Activated CD8-positive, alpha-beta memory T cell treated with anti-CD3 and anti-CD28 coated beads, Interleukin-2, amount 50 U/mL, for 24 hours (primary cell): ENCODE data around the gene GBP3.
"Not testable (repeated sequence)": the region's sequence is repeated elsewhere in the genome, so short reads cannot be mapped to it uniquely, and the experiment has no call there.

Experiments used
- DNase-seq: peaks from one replicate; pipeline ENCODE4 v3.0.0-alpha.2; 2020; ENCODE audit errors: extremely low read depth

Gene GBP3

DNA sequence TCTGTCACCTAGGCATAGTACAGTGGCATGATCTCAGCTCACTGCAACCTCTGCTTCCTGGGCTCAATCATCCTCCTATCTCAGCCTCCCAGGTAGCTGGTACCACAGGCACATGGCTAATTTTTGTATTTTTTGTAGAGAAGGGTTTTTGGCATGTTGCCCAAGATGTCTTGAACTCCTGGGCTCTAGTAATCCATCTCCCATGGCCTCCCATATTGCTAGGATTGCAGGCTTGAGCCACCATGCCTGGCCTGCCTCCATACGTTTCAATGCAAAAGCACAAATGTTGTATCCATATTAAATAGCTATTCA lies 17.6 kb upstream of the GBP3 start:
- DNase-seq = no peak

DNA sequence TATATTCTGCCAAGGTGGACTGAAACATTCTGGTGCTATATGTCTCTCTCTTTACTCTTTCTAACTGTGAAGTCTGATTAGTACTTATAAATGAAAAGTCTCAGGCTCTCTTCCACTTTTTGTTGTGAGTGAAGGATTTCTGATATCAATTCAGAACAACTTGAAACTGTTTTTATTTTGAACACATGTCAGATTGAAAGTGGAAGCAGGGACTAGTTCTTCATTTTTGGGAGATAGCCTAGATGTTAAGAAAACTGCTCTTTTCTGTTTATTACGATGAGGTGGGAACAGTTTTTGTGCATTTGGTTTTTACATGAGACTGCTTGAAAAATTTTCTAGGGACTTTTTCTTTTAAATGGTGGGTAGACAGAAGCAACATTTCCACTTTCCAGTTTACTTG lies 14.5 kb upstream of the GBP3 start:
- DNase-seq = no peak

GRCh38 chr1:89035080-89035479 lies 12.4 kb upstream of the GBP3 start:
- no peak for DNase-seq

GRCh38 chr1:89034004-89034403 lies 11.3 kb upstream of the GBP3 start:
- DNase-seq = not testable (repeated sequence)

GRCh38 chr1:89029051-89029450 lies 6.4 kb upstream of the GBP3 start:
- not testable (repeated sequence) for DNase-seq

GRCh38 chr1:89025928-89026327 lies 3.3 kb upstream of the GBP3 start:
- no peak for DNase-seq

DNA sequence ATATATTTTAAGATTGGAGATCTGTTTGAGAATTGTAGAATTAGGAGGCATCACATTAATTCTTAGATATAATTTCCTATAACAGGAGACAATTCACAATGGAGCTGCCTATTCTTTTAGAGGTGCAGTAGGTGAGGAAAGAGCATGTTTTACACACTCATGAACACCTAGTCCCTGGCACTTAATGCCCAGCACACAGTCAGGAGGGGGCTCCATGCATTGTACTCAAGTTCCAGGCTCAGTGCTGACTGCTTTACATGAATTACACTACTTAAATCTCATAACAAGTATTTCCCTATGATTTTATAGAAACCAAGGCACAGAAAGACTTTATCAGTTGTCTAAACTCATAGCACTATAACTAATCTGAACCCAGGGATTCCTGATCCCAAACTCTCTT lies 360 bp upstream of the GBP3 start:
- DNase-seq = no peak

- not testable (repeated sequence) for DNase-seq
Observed at GRCh38 chr1:89018318-89018717, 4.3 kb downstream of the GBP3 start.

GRCh38 chr1:89008511-89008910 lies 14.2 kb downstream of the GBP3 start:
- DNase-seq = no peak

DNA sequence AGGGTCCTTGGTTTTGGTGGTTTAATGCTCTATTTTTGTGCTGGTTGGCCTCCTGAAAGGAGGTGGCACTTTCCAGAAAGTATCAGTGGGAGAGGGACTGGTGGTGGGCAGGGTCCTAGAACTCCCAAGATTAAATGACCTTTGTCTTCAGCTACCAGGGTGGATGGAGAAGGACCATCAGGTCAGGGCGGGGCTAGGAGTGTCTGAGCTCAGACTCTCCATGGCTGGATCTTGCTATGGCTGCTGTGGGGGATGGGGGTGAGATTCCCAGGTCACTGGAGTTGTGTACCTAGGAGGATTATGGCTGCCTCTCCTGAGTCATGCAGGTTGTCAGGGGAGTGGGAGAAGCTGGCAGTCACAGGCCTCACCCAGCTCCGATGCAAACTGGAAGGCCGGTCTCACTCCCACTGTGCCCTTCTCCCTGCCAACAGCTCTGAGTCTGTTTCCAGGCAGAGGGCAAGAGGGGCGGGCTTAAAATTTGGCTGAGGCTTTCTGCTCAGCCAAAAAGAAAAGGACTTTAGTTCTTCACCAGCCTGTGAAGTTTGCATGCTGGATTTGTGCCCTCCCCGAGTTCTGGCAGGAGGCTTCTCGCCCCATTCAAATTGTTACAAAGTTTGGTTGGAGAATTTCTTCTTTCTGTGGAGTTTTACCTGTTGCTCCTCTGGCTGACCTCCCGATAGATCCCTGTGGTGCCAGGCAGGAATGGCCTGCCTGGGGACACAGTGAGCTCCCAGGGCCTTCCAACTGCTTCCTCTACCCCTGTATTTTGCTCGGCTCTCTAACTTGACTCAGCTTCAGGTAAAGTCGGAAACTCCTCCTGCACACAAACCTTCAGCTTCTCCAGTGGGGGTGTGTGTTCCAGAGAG lies 17.1 kb downstream of the GBP3 start:
- DNase-seq = no peak

GRCh38 chr1:89002176-89002575 lies 20.5 kb downstream of the GBP3 start:
- DNase-seq = not testable (repeated sequence)

DNA sequence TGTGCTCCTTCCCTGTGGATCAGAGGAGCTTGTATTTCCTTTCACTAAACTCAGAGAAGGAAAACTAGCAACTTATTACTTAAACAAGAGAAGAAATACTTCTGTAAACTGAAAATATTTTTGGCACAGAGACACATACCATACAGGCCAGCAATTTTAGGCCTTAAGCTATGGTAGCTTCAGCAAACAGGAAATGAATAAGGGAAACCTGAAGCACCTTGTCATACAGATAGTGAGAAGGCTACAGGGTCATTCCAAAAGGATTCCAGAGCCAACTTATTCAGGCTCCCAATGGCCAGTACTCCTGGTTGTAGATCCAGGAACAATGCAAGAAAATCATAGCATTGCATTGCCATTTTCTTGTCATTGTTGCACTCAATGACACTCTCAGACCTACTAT lies 21.2 kb downstream of the GBP3 start:
- DNase-seq = no peak

- DNase-seq = no peak
Observed at GRCh38 chr1:88998716-88999115, 23.9 kb downstream of the GBP3 start.

DNA sequence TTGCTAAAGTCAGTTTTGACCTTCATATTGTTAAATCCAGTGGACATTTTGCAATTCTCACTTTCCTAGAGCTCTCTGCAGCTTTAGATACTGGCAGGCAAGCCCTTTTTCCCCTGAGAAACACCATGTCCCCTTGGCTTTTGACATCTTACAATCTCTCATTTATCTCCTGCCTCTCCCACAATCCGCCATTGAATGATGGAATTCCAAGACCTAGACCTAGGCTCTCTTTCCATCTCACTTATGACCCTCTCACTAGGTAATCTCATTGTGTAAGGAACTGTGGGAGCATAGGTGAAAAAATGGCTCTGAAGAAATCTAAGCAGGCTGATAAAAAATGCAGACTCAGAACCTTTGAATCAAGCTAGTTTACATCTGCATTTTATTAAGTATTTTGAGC lies 32.2 kb downstream of the GBP3 start:
- no peak for DNase-seq

DNA sequence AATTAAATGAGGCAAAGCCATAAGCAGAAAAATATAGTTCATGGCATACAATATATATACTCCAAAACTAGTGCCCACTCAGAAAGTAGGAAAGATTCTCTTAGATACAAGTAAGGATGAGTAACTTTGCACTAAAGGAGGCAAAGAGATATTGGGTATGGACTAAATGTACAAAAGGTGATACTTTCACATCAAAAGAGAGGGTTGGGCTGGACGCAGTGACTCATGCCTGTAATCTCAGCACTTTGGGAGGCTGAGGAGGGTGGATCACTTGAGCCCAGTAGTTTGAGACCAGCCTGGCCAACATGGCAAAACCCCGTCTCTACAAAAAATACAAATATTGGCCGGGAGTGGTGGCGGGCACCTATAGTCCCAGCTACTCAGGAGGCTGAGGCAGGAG lies 37.0 kb downstream of the GBP3 start:
- no peak for DNase-seq

- DNase-seq = no peak
Observed at GRCh38 chr1:88985032-88985431, 37.6 kb downstream of the GBP3 start.

- DNase-seq = no peak
Observed at GRCh38 chr1:88984569-88984968, 38.1 kb downstream of the GBP3 start.

- no peak for DNase-seq
Observed at GRCh38 chr1:88983791-88984559, 38.7 kb downstream of the GBP3 start.

GRCh38 chr1:88982055-88982454 lies 40.6 kb downstream of the GBP3 start:
- no peak for DNase-seq

DNA sequence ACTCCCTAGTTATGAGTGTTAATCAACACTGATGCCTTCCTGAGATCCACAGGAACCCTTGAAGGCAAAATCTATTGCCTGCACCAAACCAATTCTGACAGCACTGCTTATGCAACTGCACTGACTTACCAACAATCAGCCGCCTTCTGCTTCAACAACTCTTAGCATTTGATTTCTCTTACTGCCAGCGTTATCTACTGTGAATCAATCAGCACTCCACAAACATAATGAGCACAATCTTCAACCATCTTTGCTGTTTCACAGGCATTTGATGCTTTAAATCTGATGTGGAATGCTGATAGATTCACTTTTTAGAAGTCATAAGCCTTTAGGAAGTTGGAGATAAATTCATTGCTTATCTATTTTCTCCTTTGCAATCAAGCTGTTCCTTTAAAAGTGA lies 41.2 kb downstream of the GBP3 start:
- DNase-seq = not testable (repeated sequence)

DNA sequence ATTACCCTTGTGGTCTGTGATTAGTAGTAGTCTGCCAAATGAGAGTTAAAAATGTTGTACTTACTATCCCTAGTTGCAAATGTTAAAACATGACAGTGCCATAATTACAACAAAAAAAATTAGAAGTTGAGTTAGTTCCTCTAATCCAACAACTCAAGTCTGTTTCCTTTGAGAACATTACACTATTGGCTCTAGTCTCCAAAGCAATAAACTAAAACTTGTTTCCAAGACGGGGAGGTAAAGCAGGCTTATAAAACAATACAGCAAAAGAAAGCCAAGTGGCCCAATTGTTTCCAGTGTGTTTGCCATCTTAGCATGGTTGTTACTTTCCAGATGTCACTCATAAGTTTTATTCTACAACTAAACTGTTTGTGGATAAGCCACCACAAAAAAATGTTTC lies 41.8 kb downstream of the GBP3 start:
- no peak for DNase-seq

GRCh38 chr1:88979749-88980116 lies 42.9 kb downstream of the GBP3 start:
- DNase-seq = no peak

DNA sequence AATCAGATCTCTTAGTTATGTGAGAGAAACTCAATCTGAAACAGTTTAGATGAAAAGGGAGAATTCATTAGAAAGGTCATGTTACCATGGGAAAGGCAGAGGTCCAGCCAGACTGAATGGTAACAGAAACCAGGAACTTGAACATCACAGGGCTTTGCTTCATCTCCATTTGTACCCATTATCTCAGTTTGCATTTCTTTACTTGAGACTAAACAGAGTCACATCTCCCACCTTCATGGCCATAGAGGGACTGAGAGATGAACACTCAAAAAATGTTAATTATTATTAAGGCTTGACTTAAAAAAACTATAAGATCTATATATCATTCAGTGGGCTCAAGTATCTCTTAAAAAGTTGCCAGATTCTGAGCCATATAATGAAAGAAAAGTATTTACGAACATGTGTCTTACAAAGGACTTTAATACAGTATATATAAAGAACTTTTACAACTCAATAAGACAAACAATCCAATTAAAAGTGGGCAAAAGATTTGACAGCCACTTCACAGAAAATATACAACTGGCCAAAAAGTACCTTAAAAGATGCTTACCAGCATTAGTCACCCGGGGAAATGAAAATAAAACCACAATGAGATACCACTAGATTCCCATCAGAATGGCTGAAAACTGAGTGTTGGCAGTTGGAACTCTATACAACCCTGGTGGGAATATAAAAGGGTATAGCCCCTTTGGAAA lies 43.5 kb downstream of the GBP3 start:
- DNase-seq = no peak
